Mesenchymal stem cell (in vitro differentiated cells and primary cell): Measurements from ENCODE around the gene RASSF10.

ENCODE experiments used
- DNase-seq: peaks from one replicate; pipeline ENCODE4 v3.0.0-alpha.2; 2013
- H2AFZ ChIP-seq: one replicate; pipeline ENCODE4 v1.6.1; 2013; ENCODE audit warnings: low read depth, mild to moderate bottlenecking, control low read depth, inconsistent platforms, low read length, moderate library complexity
- H2AK5ac ChIP-seq: 2 replicates; pipeline ENCODE4 v1.6.1; 2013; ENCODE audit warnings: low read length, moderate library complexity, mild to moderate bottlenecking, inconsistent platforms; ENCODE audit not compliant: severe bottlenecking
- H2BK120ac ChIP-seq: one replicate; pipeline ENCODE4 v1.6.1; 2013; ENCODE audit warnings: low read depth, mild to moderate bottlenecking, inconsistent platforms, low read length, moderate library complexity
- H2BK12ac ChIP-seq, 2 experiments: one replicate each; pipeline ENCODE4 v1.6.1; 2013; ENCODE audit warnings: inconsistent platforms in 2 of 2, low read length in 2 of 2, mild to moderate bottlenecking in 2 of 2, moderate library complexity in 2 of 2, control low read depth in 1 of 2
- H2BK15ac ChIP-seq: one replicate; pipeline ENCODE4 v1.6.1; 2013; ENCODE audit warnings: mild to moderate bottlenecking, low read depth, inconsistent platforms; ENCODE audit not compliant: poor library complexity, severe bottlenecking
- H2BK5ac ChIP-seq: 2 replicates; pipeline ENCODE4 v1.6.1; 2013; ENCODE audit warnings: low read depth, mild to moderate bottlenecking, low read length, control low read depth, inconsistent platforms; ENCODE audit not compliant: poor library complexity, severe bottlenecking
- H3K14ac ChIP-seq, 2 experiments: one replicate each; pipeline ENCODE4 v1.6.1; 2013; ENCODE audit warnings: inconsistent platforms in 2 of 2, low read length in 2 of 2, control low read depth in 1 of 2, mild to moderate bottlenecking in 1 of 2, moderate library complexity in 1 of 2
- H3K18ac ChIP-seq, 2 experiments: one replicate each; pipeline ENCODE4 v1.6.1; 2013; ENCODE audit warnings: inconsistent platforms in 2 of 2, low read length in 2 of 2, control low read depth in 1 of 2, low read depth in 1 of 2, mild to moderate bottlenecking in 1 of 2
- H3K23ac ChIP-seq, 2 experiments: one replicate each; pipeline ENCODE4 v1.6.1; 2013; ENCODE audit warnings: inconsistent platforms in 2 of 2, low read length in 2 of 2, mild to moderate bottlenecking in 2 of 2, moderate library complexity in 2 of 2, control low read depth in 1 of 2
- H3K27ac ChIP-seq: 2 replicates; pipeline ENCODE4 v1.5.1; 2013; ENCODE audit warnings: mild to moderate bottlenecking, moderate library complexity, low read length, control low read depth, inconsistent platforms; ENCODE audit not compliant: poor library complexity, severe bottlenecking
- H3K27me3 ChIP-seq, 2 experiments: 2 replicates each; pipeline versions ENCODE4 v1.6.1 to v1.7.0; 2013; ENCODE audit warnings: low read length in 2 of 2, mild to moderate bottlenecking in 2 of 2, moderate library complexity in 2 of 2, control low read depth in 1 of 2, inconsistent platforms in 1 of 2; ENCODE audit not compliant: control insufficient read depth in 1 of 2, insufficient read depth in 1 of 2
- H3K36me3 ChIP-seq, 2 experiments: 2 replicates each; pipeline versions ENCODE4 v1.6.1 to v1.7.0; 2013; ENCODE audit warnings: low read length in 2 of 2, control low read depth in 1 of 2, inconsistent platforms in 1 of 2, low read depth in 1 of 2, mild to moderate bottlenecking in 1 of 2; ENCODE audit not compliant: insufficient read depth in 2 of 2, control insufficient read depth in 1 of 2
- H3K4ac ChIP-seq, 2 experiments: one replicate each; pipeline ENCODE4 v1.6.1; 2013; ENCODE audit warnings: inconsistent platforms in 2 of 2, low read length in 2 of 2, mild to moderate bottlenecking in 2 of 2, moderate library complexity in 2 of 2, control low read depth in 1 of 2, low read depth in 1 of 2
- H3K4me1 ChIP-seq: 2 replicates; pipeline ENCODE4 v1.6.1; 2013; ENCODE audit warnings: low read depth, low read length, control low read depth; ENCODE audit not compliant: control insufficient read depth, insufficient read depth
- H3K4me2 ChIP-seq: 2 replicates; pipeline ENCODE4 v1.6.1; 2013; ENCODE audit warnings: low read length, mild to moderate bottlenecking, inconsistent platforms; ENCODE audit not compliant: poor library complexity, severe bottlenecking
- H3K4me3 ChIP-seq, 2 experiments: 2 replicates each; pipeline versions ENCODE4 v1.5.1 to v1.7.0; 2013; ENCODE audit warnings: low read length in 2 of 2, mild to moderate bottlenecking in 2 of 2, control low read depth in 1 of 2, low read depth in 1 of 2; ENCODE audit not compliant: insufficient read depth in 1 of 2
- H3K79me1 ChIP-seq: replicated peaks from 2 replicates; pipeline ENCODE4 v1.6.1; 2013; ENCODE audit warnings: mild to moderate bottlenecking, control low read depth, low read length, inconsistent platforms; ENCODE audit not compliant: poor library complexity, severe bottlenecking
- H3K9ac ChIP-seq: 2 replicates; pipeline ENCODE4 v1.7.0; 2013; ENCODE audit warnings: mild to moderate bottlenecking, low read length, moderate library complexity
- H3K9me3 ChIP-seq: 2 replicates; pipeline ENCODE4 v1.7.0; 2013; ENCODE audit warnings: mild to moderate bottlenecking, low read length; ENCODE audit not compliant: control insufficient read depth
- H4K8ac ChIP-seq: one replicate; pipeline ENCODE4 v1.6.1; 2013; ENCODE audit warnings: inconsistent platforms, mild to moderate bottlenecking, low read length, moderate library complexity
- H4K91ac ChIP-seq: one replicate; pipeline ENCODE4 v1.6.1; 2013; ENCODE audit warnings: mild to moderate bottlenecking, low read length, inconsistent platforms
- WGBS: methylation state at CpG from one replicate; pipeline ENCODE4 v1.1.7; 2013; ENCODE audit warnings: mixed read lengths; 5-methylcytosine and 5-hydroxymethylcytosine counted together

Gene RASSF10

DNA sequence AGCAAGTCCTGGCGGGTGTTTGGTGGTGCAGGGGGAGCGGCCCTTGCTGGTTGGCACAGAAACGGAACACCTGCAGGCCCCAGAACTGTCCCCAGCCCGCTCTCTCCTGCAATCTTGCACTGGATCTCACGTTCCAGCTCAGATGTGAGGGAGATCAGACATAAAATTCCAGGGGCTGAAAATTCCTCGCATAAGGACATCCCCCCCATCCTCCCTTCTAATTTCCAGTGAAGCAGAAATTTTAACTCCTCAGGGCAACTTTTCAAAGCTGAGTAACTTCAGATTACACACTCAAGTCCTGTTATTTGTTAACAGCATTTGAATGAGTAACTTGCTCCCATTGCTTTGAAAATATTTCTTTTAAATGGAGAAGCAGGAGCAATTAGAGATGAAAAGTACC is 40.3 kb upstream of the RASSF10 start:
- Histone ChIP-seq H3K4me2 (no peak overlapping the region), H3K27ac (peak overlapping the region; percentile 79), H4K8ac (no peak overlapping the region), H2BK12ac (no peak overlapping the region), H3K4me3 (no peak overlapping the region), H3K4ac (no peak overlapping the region), H3K4me1 (peaks cover 11% of the 10 kb centered on the region), H2BK120ac (no peak overlapping the region), H4K91ac (no peak overlapping the region), H3K9me3 (no peaks in the 10 kb centered on the region), H3K14ac (no peak overlapping the region), H2BK15ac (no peak overlapping the region), H3K18ac (no peak overlapping the region), H2AK5ac (no peak overlapping the region), H3K23ac (no peak overlapping the region), H2AFZ (no peak overlapping the region), H3K36me3 (no peaks in the 10 kb centered on the region), H3K9ac (no peak overlapping the region), H3K27me3 (peaks cover 0 to 39% of the 10 kb centered on the region in 2 experiments), H3K79me1 (no peaks in the 10 kb centered on the region), H2BK5ac (no peak overlapping the region)
- WGBS, result 87% methylated on average over 6 of the region's 6 CpGs
- DNase-seq, result no peak

- Histone ChIP-seq H3K4me3 (no peak overlapping the region), H4K8ac (no peak overlapping the region), H2AK5ac (no peak overlapping the region), H2BK12ac (no peak overlapping the region), H3K4me1 (peaks cover 6% of the 10 kb centered on the region), H3K9ac (no peak overlapping the region), H2BK5ac (no peak overlapping the region), H3K18ac (no peak overlapping the region), H3K27ac (no peak overlapping the region), H3K36me3 (no peaks in the 10 kb centered on the region), H3K14ac (no peak overlapping the region), H2BK120ac (no peak overlapping the region), H3K79me1 (no peaks in the 10 kb centered on the region), H3K27me3 (peaks cover 0 to 38% of the 10 kb centered on the region in 2 experiments), H2AFZ (no peak overlapping the region), H3K4ac (no peak overlapping the region), H3K4me2 (no peak overlapping the region), H3K9me3 (peaks cover 4% of the 10 kb centered on the region), H2BK15ac (no peak overlapping the region), H4K91ac (no peak overlapping the region), H3K23ac (no peak overlapping the region)
- DNase-seq, result no peak
- no CpG with 5 or more reads among the region's 1 CpG for WGBS
Observed at GRCh38 chr11:12971955-12972354, 37.2 kb upstream of the RASSF10 start.

GRCh38 chr11:12973528-12974181 is 35.5 kb upstream of the RASSF10 start:
- Histone ChIP-seq H3K9ac (no peak overlapping the region), H4K8ac (no peak overlapping the region), H3K4me2 (no peak overlapping the region), H3K18ac (no peak overlapping the region), H2BK5ac (no peak overlapping the region), H3K14ac (no peak overlapping the region), H3K23ac (no peak overlapping the region), H3K4ac (no peak overlapping the region), H3K4me1 (peaks cover 3% of the 10 kb centered on the region), H2AK5ac (no peak overlapping the region), H3K9me3 (peaks cover 4% of the 10 kb centered on the region), H4K91ac (no peak overlapping the region), H3K79me1 (no peaks in the 10 kb centered on the region), H2BK15ac (no peak overlapping the region), H2AFZ (no peak overlapping the region), H3K27me3 (peaks cover 0 to 29% of the 10 kb centered on the region in 2 experiments), H2BK120ac (no peak overlapping the region), H2BK12ac (no peak overlapping the region), H3K36me3 (no peaks in the 10 kb centered on the region), H3K27ac (no peak overlapping the region), H3K4me3 (no peak overlapping the region)
- WGBS, result 95% methylated on average over 1 of the region's 1 CpG
- DNase-seq, result no peak

GRCh38 chr11:12975195-12975594 is 33.9 kb upstream of the RASSF10 start:
- Histone ChIP-seq H3K27ac (no peak overlapping the region), H2AK5ac (no peak overlapping the region), H2AFZ (no peak overlapping the region), H2BK120ac (no peak overlapping the region), H2BK5ac (no peak overlapping the region), H3K4me2 (no peak overlapping the region), H3K4me3 (no peak overlapping the region), H3K4ac (no peak overlapping the region), H4K8ac (no peak overlapping the region), H3K18ac (no peak overlapping the region), H3K36me3 (no peaks in the 10 kb centered on the region), H3K4me1 (no peaks in the 10 kb centered on the region), H3K14ac (no peak overlapping the region), H3K79me1 (no peaks in the 10 kb centered on the region), H3K23ac (no peak overlapping the region), H3K9ac (no peak overlapping the region), H4K91ac (no peak overlapping the region), H2BK15ac (no peak overlapping the region), H3K9me3 (peaks cover 4% of the 10 kb centered on the region), H2BK12ac (no peak overlapping the region), H3K27me3 (peaks cover 0 to 35% of the 10 kb centered on the region in 2 experiments)
- no peak for DNase-seq
- WGBS, result 84% methylated on average over 2 of the region's 2 CpGs
